ENCODE results near the gene NLK. TPM values are rescaled to one million over a fixed set of nuclear protein-coding genes. Genes with fewer than 3 reads are reported as not detected.

The NLK gene
- total and polyA plus RNA-seq, 8 donors, result 18.8 to 21.3 (median 20.1) TPM

DNA sequence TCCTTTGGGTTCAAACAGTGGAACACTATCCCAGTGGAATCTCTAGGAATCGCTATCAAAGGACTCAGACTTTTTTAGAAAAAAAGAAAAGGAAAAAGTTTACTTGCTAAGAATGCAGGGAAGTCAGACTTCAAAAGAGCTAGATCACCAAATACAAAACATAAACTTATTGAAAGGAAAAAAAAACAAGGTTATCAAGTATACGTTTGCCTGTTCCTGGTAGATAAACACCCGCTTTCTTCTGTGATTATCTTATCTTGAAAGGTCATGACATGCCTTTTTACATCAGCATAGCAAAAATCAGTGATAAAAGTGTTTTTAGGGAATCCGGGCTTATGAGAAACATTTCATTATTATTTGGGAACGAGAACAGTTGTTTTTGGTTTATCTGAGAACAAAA lies 147.2 kb downstream of the NLK start:
- intact Hi-C loops (cut with DNase I), result no loop called here
- H3K27ac ChIP-seq, result no peak overlapping the region
- DNase-seq, result no peak
- H3K27me3 ChIP-seq, result no peaks in the 10 kb centered on the region
- H3K9me3 ChIP-seq, result no peaks in the 10 kb centered on the region
- peaks cover 0 to 30% of the 10 kb centered on the region in 2 donors for H3K36me3 ChIP-seq
- no peak overlapping the region for H3K4me3 ChIP-seq
- peaks cover 0 to 9% of the 10 kb centered on the region in 2 donors for H3K4me1 ChIP-seq
- TF ChIP-seq, protein P1, sequence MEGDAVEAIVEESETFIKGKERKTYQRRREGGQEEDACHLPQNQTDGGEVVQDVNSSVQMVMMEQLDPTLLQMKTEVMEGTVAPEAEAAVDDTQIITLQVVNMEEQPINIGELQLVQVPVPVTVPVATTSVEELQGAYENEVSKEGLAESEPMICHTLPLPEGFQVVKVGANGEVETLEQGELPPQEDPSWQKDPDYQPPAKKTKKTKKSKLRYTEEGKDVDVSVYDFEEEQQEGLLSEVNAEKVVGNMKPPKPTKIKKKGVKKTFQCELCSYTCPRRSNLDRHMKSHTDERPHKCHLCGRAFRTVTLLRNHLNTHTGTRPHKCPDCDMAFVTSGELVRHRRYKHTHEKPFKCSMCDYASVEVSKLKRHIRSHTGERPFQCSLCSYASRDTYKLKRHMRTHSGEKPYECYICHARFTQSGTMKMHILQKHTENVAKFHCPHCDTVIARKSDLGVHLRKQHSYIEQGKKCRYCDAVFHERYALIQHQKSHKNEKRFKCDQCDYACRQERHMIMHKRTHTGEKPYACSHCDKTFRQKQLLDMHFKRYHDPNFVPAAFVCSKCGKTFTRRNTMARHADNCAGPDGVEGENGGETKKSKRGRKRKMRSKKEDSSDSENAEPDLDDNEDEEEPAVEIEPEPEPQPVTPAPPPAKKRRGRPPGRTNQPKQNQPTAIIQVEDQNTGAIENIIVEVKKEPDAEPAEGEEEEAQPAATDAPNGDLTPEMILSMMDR (IDR thresholded peaks at IDR 0.05), result no peak
- no peak for ATAC-seq

DNA sequence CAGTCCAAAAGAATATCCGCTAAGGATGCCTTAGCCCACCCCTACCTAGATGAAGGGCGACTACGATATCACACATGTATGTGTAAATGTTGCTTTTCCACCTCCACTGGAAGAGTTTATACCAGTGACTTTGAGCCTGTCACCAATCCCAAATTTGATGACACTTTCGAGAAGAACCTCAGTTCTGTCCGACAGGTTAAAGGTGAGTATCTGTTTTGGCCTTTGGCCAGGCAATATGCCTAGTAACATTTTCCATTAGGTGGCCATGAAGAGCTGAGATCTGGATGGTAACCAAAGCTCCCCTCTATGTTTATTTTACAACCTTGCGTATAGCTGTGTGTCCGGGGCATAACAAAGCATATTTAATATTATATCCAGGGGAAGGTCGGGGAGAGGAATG lies 148.5 kb downstream of the NLK start:
- TF ChIP-seq, protein P1 (IDR thresholded peaks at IDR 0.05), result no peak
- intact Hi-C loops (cut with DNase I), result no loop called here
- H3K4me3 ChIP-seq, result no peak overlapping the region
- no peak for DNase-seq
- no peak for ATAC-seq
- peaks cover 0 to 17% of the 10 kb centered on the region in 2 donors for H3K36me3 ChIP-seq
- no peaks in the 10 kb centered on the region for H3K27me3 ChIP-seq
- H3K9me3 ChIP-seq, result no peaks in the 10 kb centered on the region
- no peak overlapping the region for H3K27ac ChIP-seq
- peaks cover 0 to 9% of the 10 kb centered on the region in 2 donors for H3K4me1 ChIP-seq

DNA sequence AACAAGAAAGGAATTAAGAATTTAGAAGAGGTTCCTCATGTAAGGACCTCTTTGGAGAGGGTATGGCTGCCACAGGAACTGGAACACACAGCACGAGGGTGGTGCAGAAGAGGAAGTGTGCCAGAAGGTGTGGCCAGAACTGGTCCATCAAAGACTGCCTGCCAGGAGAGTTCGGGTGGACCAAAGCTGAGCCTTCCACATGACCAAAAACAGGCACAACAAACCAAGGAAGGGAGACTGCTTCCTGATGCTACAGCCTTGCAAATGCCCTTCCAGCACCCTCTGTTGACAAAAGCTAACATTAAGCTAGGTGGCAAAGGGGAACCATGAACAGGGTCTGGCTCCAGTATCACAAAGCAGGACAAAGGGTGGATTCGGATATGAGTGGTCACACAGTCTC lies 150.8 kb downstream of the NLK start:
- ATAC-seq (peak; percentile 95), DNase-seq (peak in 1 of 4 donors; percentile 75)
- intact Hi-C loops (cut with DNase I), result no loop called here
- no peak overlapping the region for H3K4me3 ChIP-seq
- no peaks in the 10 kb centered on the region for H3K27me3 ChIP-seq
- H3K36me3 ChIP-seq, result peaks cover 0 to 17% of the 10 kb centered on the region in 2 donors
- peak overlapping the region in 1 of 2 donors; percentile 19 for H3K27ac ChIP-seq
- TF ChIP-seq, protein P1 (IDR thresholded peaks at IDR 0.05), result no peak
- H3K4me1 ChIP-seq, result peaks cover 0 to 9% of the 10 kb centered on the region in 2 donors
- H3K9me3 ChIP-seq, result no peaks in the 10 kb centered on the region

DNA sequence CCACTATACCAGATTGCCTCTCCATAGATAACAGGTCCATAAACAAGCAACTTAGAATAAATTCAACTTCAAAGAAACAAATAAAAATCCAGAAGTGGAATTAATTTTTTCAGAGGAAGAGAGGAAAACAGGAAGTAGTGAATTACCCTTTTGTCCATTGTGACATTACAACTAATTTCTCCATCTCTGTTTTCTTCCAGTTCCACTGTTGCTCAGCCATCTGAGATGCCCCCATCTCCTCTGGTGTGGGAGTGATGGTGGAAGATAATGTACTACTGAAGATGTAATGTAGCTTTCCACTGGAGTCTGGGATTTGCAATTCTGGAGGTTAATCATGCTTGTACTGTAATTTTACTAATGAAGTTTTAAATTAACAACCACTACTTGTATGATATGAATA lies 151.9 kb downstream of the NLK start:
- Histone ChIP-seq H3K36me3 (peaks cover 0 to 17% of the 10 kb centered on the region in 2 donors), H3K27ac (no peak overlapping the region), H3K4me3 (no peak overlapping the region), H3K4me1 (peaks cover 0 to 16% of the 10 kb centered on the region in 2 donors), H3K9me3 (no peaks in the 10 kb centered on the region), H3K27me3 (no peaks in the 10 kb centered on the region)
- no peak for DNase-seq
- no peak for ATAC-seq
- intact Hi-C loops (cut with DNase I), result no loop called here
- TF ChIP-seq, protein P1 (IDR thresholded peaks at IDR 0.05), result no peak

- TF ChIP-seq, protein P1 (IDR thresholded peaks at IDR 0.05), result no peak
- no peak for ATAC-seq
- no peak for DNase-seq
- Histone ChIP-seq H3K27me3 (no peaks in the 10 kb centered on the region), H3K9me3 (no peaks in the 10 kb centered on the region), H3K36me3 (peaks cover 0 to 17% of the 10 kb centered on the region in 2 donors), H3K4me3 (no peak overlapping the region), H3K4me1 (peaks cover 0 to 16% of the 10 kb centered on the region in 2 donors), H3K27ac (no peak overlapping the region)
- intact Hi-C loops (cut with DNase I), result no loop called here
Measured at GRCh38 chr17:28196636-28197035, 154.2 kb downstream of the NLK start.

Measured in left lung (tissue), 10 donors.